GM23338 (cell line): ENCODE measurements around the gene DAZL. TPM values are rescaled to one million over a fixed set of nuclear protein-coding genes. Genes with fewer than 3 reads are reported as not detected.
A peak's percentile ranks its signal among the peaks of the same experiment; 100 is the strongest.

Source experiments
- ATAC-seq: fragments of 200-7000 bp; cut with Tn5 transposase; 3 replicates; pipeline ENCODE4 v1.9.1; 2020
- DNase-seq: peaks from one replicate; pipeline ENCODE4 v3.0.0-alpha.2; 2015; ENCODE audit warnings: low spot score
- H2AFZ ChIP-seq: fragments of 200-600 bp; sonication (generic); 2 replicates; pipeline ENCODE4 v1.8.0; 2016; ENCODE audit warnings: antibody characterized with exemption, mild to moderate bottlenecking, moderate library complexity
- H3F3A ChIP-seq: fragments of 200-600 bp; sonication (generic); replicated peaks from 2 replicates; pipeline ENCODE4 v1.8.0; 2017; ENCODE audit warnings: antibody characterized with exemption, mixed run types, low read depth
- H3K27ac ChIP-seq: fragments of 200-600 bp; sonication (generic); 2 replicates; pipeline ENCODE4 v1.6.1; 2016; ENCODE audit warnings: low read depth
- H3K27me3 ChIP-seq: fragments of 200-600 bp; sonication (generic); 2 replicates; pipeline ENCODE4 v1.8.0; 2016; ENCODE audit warnings: mild to moderate bottlenecking, mixed run types, moderate library complexity; ENCODE audit not compliant: insufficient read depth
- H3K36me3 ChIP-seq: fragments of 200-600 bp; sonication (generic); 2 replicates; pipeline ENCODE4 v1.8.0; 2016; ENCODE audit warnings: mild to moderate bottlenecking; ENCODE audit not compliant: insufficient read depth
- H3K4me1 ChIP-seq: fragments of 200-600 bp; sonication (generic); 2 replicates; pipeline ENCODE4 v1.8.0; 2016; ENCODE audit warnings: mild to moderate bottlenecking, moderate library complexity; ENCODE audit not compliant: insufficient read depth
- H3K4me2 ChIP-seq: fragments of 200-600 bp; sonication (generic); 2 replicates; pipeline ENCODE4 v1.7.1; 2017; ENCODE audit warnings: mixed run types
- H3K4me3 ChIP-seq: fragments of 200-600 bp; sonication (generic); 2 replicates; pipeline ENCODE4 v1.6.1; 2016; ENCODE audit warnings: mixed run types
- H3K79me2 ChIP-seq: fragments of 200-600 bp; sonication (generic); replicated peaks from 2 replicates; pipeline ENCODE4 v1.8.0; 2017; ENCODE audit warnings: mild to moderate bottlenecking; ENCODE audit not compliant: insufficient read depth
- H3K9me2 ChIP-seq: fragments of 200-600 bp; sonication (generic); 2 replicates; pipeline ENCODE4 v1.8.0; 2017; ENCODE audit not compliant: insufficient read depth
- H4K20me1 ChIP-seq: fragments of 200-600 bp; sonication (generic); replicated peaks from 2 replicates; pipeline ENCODE4 v1.8.0; 2017; ENCODE audit warnings: mild to moderate bottlenecking; ENCODE audit not compliant: insufficient read depth
- H3K27ac Mint-ChIP-seq: 2 replicates; pipeline ENCODE4 v1.8.0; 2020; ENCODE audit warnings: inconsistent platforms, mild to moderate bottlenecking, moderate library complexity, mixed read lengths
- H3K27me3 Mint-ChIP-seq: 3 replicates; pipeline ENCODE4 v1.8.0; 2022; ENCODE audit warnings: low read depth, mild to moderate bottlenecking, moderate library complexity, mixed read lengths, inconsistent platforms; ENCODE audit not compliant: insufficient read depth, poor library complexity
- H3K36me3 Mint-ChIP-seq: 3 replicates; pipeline ENCODE4 v1.8.0; 2021; ENCODE audit warnings: low read depth, mild to moderate bottlenecking, inconsistent platforms, moderate library complexity, mixed read lengths
- H3K4me1 Mint-ChIP-seq: 3 replicates; pipeline ENCODE4 v1.8.0; 2020; ENCODE audit warnings: mild to moderate bottlenecking, inconsistent platforms, mixed read lengths
- H3K4me3 Mint-ChIP-seq: 3 replicates; pipeline ENCODE4 v1.8.0; 2021; ENCODE audit warnings: moderate library complexity, mild to moderate bottlenecking, inconsistent platforms, mixed read lengths
- H3K9me3 Mint-ChIP-seq: 3 replicates; pipeline ENCODE4 v1.8.0; 2020; ENCODE audit warnings: moderate library complexity, mild to moderate bottlenecking, inconsistent platforms, mixed read lengths
- CTCF ChIP-seq, 2 experiments: fragments of 200-600 bp in 1 of 2; sonication (generic) in 1 of 2; conservative IDR thresholded peaks; 2 replicates each; pipeline versions ENCODE4 v1.5.1 to v1.6.1; 2016 to 2017; ENCODE audit warnings: antibody characterized with exemption in 2 of 2, low read depth in 2 of 2, mild to moderate bottlenecking in 2 of 2, moderate library complexity in 1 of 2
- EZH2 ChIP-seq: fragments of 200-600 bp; sonication (generic); IDR thresholded peaks from one replicate; pipeline ENCODE4 v1.8.0; 2017; ENCODE audit warnings: antibody characterized with exemption, mild to moderate bottlenecking, low read depth; ENCODE audit not compliant: unreplicated experiment
- EZH2phosphoT487 ChIP-seq: fragments of 200-600 bp; sonication (generic); IDR thresholded peaks from one replicate; pipeline ENCODE4 v1.8.1; 2018; ENCODE audit warnings: antibody characterized with exemption; ENCODE audit not compliant: unreplicated experiment
- JUNB ChIP-seq: IDR thresholded peaks from one replicate; pipeline ENCODE4 v1.6.1; 2016; ENCODE audit warnings: antibody characterized with exemption; ENCODE audit not compliant: unreplicated experiment
- NANOG ChIP-seq: IDR thresholded peaks from 2 replicates; pipeline ENCODE4 v1.6.1; 2016; ENCODE audit warnings: antibody characterized with exemption, borderline replicate concordance
- POLR2AphosphoS5 ChIP-seq: IDR thresholded peaks from 2 replicates; pipeline ENCODE4 v1.6.1; 2016; ENCODE audit warnings: antibody characterized with exemption, low read depth
- REST ChIP-seq: IDR thresholded peaks from one replicate; pipeline ENCODE4 v1.6.1; 2018; ENCODE audit warnings: antibody characterized with exemption; ENCODE audit not compliant: unreplicated experiment
- STAT1 ChIP-seq: IDR thresholded peaks from one replicate; pipeline ENCODE4 v1.6.1; 2016; ENCODE audit warnings: antibody characterized with exemption; ENCODE audit not compliant: unreplicated experiment
- ZNF114 ChIP-seq: fragments of 250-450 bp; sonication (Bioruptor Pico); IDR thresholded peaks from 2 replicates; pipeline ENCODE4 v1.5.0; 2020; ENCODE audit warnings: mild to moderate bottlenecking, moderate library complexity
- ZNF331 ChIP-seq: fragments of 250-450 bp; sonication (Bioruptor Pico); IDR thresholded peaks from 2 replicates; pipeline ENCODE4 v1.5.0; 2020; ENCODE audit warnings: low read depth, mild to moderate bottlenecking, moderate library complexity
- polyA plus RNA-seq: library from polyadenylated mRNA; unstranded; fragments of >200 nt; fragmentation: Nextera tagmentation; extraction: Ambion mirVana; gene quantifications from 2 replicates; pipeline ENCODE4 v1.2.1, GENCODE V29; 2016
- total RNA-seq: library from RNA; depleted of rRNA; stranded (reverse); fragments of >200 nt; shearing (Covaris generic); gene quantifications from 2 replicates; pipeline ENCODE4 v1.2.3, GENCODE V29; 2014

DAZL gene
- total and polyA plus RNA-seq, 2 experiments from 2014 or later: 3.2 to 5.3 TPM

DNA sequence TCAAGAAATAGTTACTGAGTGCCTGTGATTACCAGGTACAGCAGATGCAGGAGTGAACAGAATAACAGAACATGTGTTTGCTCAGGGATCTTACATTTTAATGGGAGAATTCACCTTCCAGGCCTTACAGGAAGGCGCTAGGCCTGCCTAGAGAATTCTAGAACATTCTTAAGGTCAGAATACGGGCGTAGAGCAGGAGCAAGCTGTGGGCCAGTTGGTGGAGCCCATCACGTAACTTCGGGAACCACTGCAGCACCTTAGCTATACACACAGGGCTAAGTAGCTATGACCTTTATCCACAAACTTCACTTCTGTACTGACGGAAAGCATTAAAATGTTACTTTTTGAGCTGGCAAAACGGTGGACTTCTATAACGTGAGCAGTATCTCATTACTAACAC is 743 bp upstream of the DAZL start (continued):
- TF ChIP-seq REST (no peak), NANOG (no peak)

DNA sequence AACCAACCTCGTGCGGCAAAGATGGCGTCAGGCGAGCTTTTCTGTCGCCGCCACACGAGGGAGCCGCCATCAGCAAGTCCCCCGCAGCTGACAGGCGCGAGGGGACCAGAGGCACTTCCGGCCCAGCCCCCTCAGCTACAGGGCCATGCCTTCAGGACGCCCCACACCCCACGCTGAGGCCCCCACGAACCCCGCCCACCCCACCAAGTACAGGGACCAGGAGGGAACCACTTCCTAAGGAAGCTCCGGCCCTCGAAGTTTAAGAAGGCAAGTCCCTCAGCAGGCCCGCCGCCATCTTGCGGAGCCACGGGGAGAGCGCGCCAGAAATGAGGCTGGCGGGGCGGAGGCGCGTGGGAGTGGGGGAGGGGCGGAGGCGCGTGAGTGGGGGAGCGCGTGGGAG is 790 bp downstream of the DAZL start:
- Mint-ChIP-seq H3K36me3 (peaks cover 10% of the 10 kb centered on the region; the same call in 2 of the 3 replicates), H3K9me3 (peaks cover 14% of the 10 kb centered on the region; the same call in 2 of the 3 replicates), H3K4me3 (no peak overlapping the region), H3K27ac (no peak overlapping the region), H3K4me1 (peaks cover 33% of the 10 kb centered on the region), H3K27me3 (peaks cover 4% of the 10 kb centered on the region)
- no peaks in the 10 kb centered on the region for H3K79me2 ChIP-seq
- ATAC-seq (no peak), DNase-seq (peak; percentile 44)
- H3K27ac ChIP-seq: no peak overlapping the region
- no peak overlapping the region for H3K4me2 ChIP-seq
- no peak overlapping the region for H2AFZ ChIP-seq
- no peaks in the 10 kb centered on the region for H3K9me2 ChIP-seq
- H3F3A ChIP-seq: peaks cover 3% of the 10 kb centered on the region; the same call in 1 of the 2 replicates
- H3K4me3 ChIP-seq: no peak overlapping the region
- H4K20me1 ChIP-seq: no peaks in the 10 kb centered on the region
- TF ChIP-seq CTCF (conservative IDR thresholded peaks at IDR 0.05; ENCODE audit: low read depth in 2 of 2): peak in 1 of 2 experiments; percentile 67; a peak in 3 of 4 replicates
- TF ChIP-seq POLR2AphosphoS5: no peak
- H3K4me1 ChIP-seq: peaks cover 39% of the 10 kb centered on the region
- no peaks in the 10 kb centered on the region for H3K27me3 ChIP-seq
- no peaks in the 10 kb centered on the region for H3K36me3 ChIP-seq

- Histone ChIP-seq H3K4me3 (no peak overlapping the region), H3K36me3 (no peaks in the 10 kb centered on the region), H3K4me2 (no peak overlapping the region), H2AFZ (no peak overlapping the region), H3K9me2 (no peaks in the 10 kb centered on the region), H3K27me3 (no peaks in the 10 kb centered on the region), H3F3A (peaks cover 3% of the 10 kb centered on the region; the same call in 1 of the 2 replicates), H3K4me1 (peaks cover 19% of the 10 kb centered on the region), H3K27ac (no peak overlapping the region), H3K79me2 (no peaks in the 10 kb centered on the region), H4K20me1 (no peaks in the 10 kb centered on the region)
- Mint-ChIP-seq H3K27me3 (peaks cover 1% of the 10 kb centered on the region), H3K9me3 (peaks cover 14% of the 10 kb centered on the region; the same call in 2 of the 3 replicates), H3K4me1 (peaks cover 15% of the 10 kb centered on the region; the same call in 2 of the 3 replicates), H3K27ac (peak overlapping the region; percentile 66), H3K4me3 (no peak overlapping the region), H3K36me3 (peaks cover 10% of the 10 kb centered on the region; the same call in 2 of the 3 replicates)
- ATAC-seq: no peak
- DNase-seq: no peak
- TF ChIP-seq POLR2AphosphoS5 (no peak), ZNF331 (CRISPR knock-in tag) (no peak), EZH2phosphoT487 (no peak), CTCF (conservative IDR thresholded peaks at IDR 0.05; ENCODE audit: low read depth in 2 of 2) (no peak), STAT1 (no peak), ZNF114 (CRISPR knock-in tag) (no peak), EZH2 (no peak), NANOG (no peak), JUNB (no peak), REST (no peak)
These were observed 3.7 kb downstream of the DAZL start for GRCh38 chr3:16601537-16602005.
